ENCODE data around the gene AKAP13. TPM values are rescaled to one million over a fixed set of nuclear protein-coding genes. Genes with fewer than 3 reads are reported as not detected.

The AKAP13 gene
- polyA plus RNA-seq, 3 donors: 47.9 to 99.7 (median 92.6) TPM

GRCh38 chr15:85412956-85413854 is 32.8 kb downstream of the AKAP13 start:
- intact Hi-C loops (cut with micrococcal nuclease): loop anchor here (2.0 to 10.0 kb wide), 2 partner anchors 32 to 118 kb away; partner anchors contain the start of gene AKAP13 (in 1 of the 2)
- no peak overlapping the region for H3K4me3 Mint-ChIP-seq
- no peak for TF ChIP-seq CTCF (IDR thresholded peaks at IDR 0.05)

GRCh38 chr15:85414037-85414436 is 33.6 kb downstream of the AKAP13 start:
- H3K79me2 ChIP-seq (ENCODE audit: insufficient read depth, low read length): peaks cover 57% of the 10 kb centered on the region
- H3K27me3 ChIP-seq (ENCODE audit: control insufficient read depth in 2 of 2, insufficient read depth in 2 of 2, low read length in 2 of 2): no peaks in the 10 kb centered on the region
- intact Hi-C loops (cut with micrococcal nuclease): loop anchor here in 1 of 2 donors (10.0 kb wide), 1 partner anchor 119 kb away; no protein-coding TSS in a partner anchor
- DNase-seq: no peak
- H3K4me2 ChIP-seq (replicated peaks; ENCODE audit: extremely low read depth, low read length, poor library complexity, severe bottlenecking): no peak overlapping the region
- no peak for TF ChIP-seq CTCF (IDR thresholded peaks at IDR 0.05)
- no peaks in the 10 kb centered on the region for H3K36me3 ChIP-seq (replicated peaks in 1 of 2; ENCODE audit: control insufficient read depth in 1 of 2, insufficient read depth in 2 of 2, low read length in 2 of 2)
- H3K4me3 ChIP-seq (replicated peaks in 1 of 3; ENCODE audit: low read depth in 2 of 3, low read length in 3 of 3): no peak overlapping the region
- H3K27me3 Mint-ChIP-seq (ENCODE audit: low read depth in 3 of 3): no peaks in the 10 kb centered on the region
- peaks cover 7% of the 10 kb centered on the region for H4K20me1 ChIP-seq (ENCODE audit: insufficient read depth, low read length)
- no peak overlapping the region for H2AFZ ChIP-seq (ENCODE audit: insufficient read depth, low read depth, low read length, poor library complexity, severe bottlenecking)
- peaks cover 3 to 6% of the 10 kb centered on the region in 2 donors for H3K36me3 Mint-ChIP-seq
- no peak overlapping the region for H3K4me3 Mint-ChIP-seq
- peaks cover 25% of the 10 kb centered on the region for H3K4me1 Mint-ChIP-seq
- peak overlapping the region; percentile 1 to 84 (median 59) for H3K27ac Mint-ChIP-seq
- no peaks in the 10 kb centered on the region for H3K9me3 ChIP-seq (replicated peaks in 1 of 2; ENCODE audit: control insufficient read depth in 1 of 2, insufficient read depth in 1 of 2, low read length in 2 of 2)
- WGBS (ENCODE audit: insufficient coverage): no CpG with 5 or more reads among the region's 4 CpGs
- no peak overlapping the region for H3K9ac ChIP-seq (ENCODE audit: insufficient read depth, low read length, poor library complexity, severe bottlenecking)
- peaks cover 17 to 31% of the 10 kb centered on the region in 2 donors for H3K4me1 ChIP-seq (ENCODE audit: control insufficient read depth in 1 of 2, insufficient read depth in 2 of 2, low read length in 2 of 2)
- H3K27ac ChIP-seq (ENCODE audit: low read depth in 1 of 2, low read length in 2 of 2): peak overlapping the region in 1 of 2 donors; percentile 75
- no peaks in the 10 kb centered on the region for H3K9me3 Mint-ChIP-seq

More at GRCh38 chr15:85412956-85413854, 32.8 kb downstream of the AKAP13 start:
- Histone ChIP-seq H2AFZ (ENCODE audit: insufficient read depth, low read depth, low read length, poor library complexity, severe bottlenecking) (no peak overlapping the region), H3K4me2 (replicated peaks; ENCODE audit: extremely low read depth, low read length, poor library complexity, severe bottlenecking) (peak overlapping the region; percentile 10), H3K27me3 (ENCODE audit: control insufficient read depth in 2 of 2, insufficient read depth in 2 of 2, low read length in 2 of 2) (no peaks in the 10 kb centered on the region), H3K9me3 (replicated peaks in 1 of 2; ENCODE audit: control insufficient read depth in 1 of 2, insufficient read depth in 1 of 2, low read length in 2 of 2) (no peaks in the 10 kb centered on the region), H4K20me1 (ENCODE audit: insufficient read depth, low read length) (peaks cover 7% of the 10 kb centered on the region), H3K4me1 (ENCODE audit: control insufficient read depth in 1 of 2, insufficient read depth in 2 of 2, low read length in 2 of 2) (peaks cover 19 to 37% of the 10 kb centered on the region in 2 donors), H3K9ac (ENCODE audit: insufficient read depth, low read length, poor library complexity, severe bottlenecking) (no peak overlapping the region), H3K36me3 (replicated peaks in 1 of 2; ENCODE audit: control insufficient read depth in 1 of 2, insufficient read depth in 2 of 2, low read length in 2 of 2) (no peaks in the 10 kb centered on the region), H3K79me2 (ENCODE audit: insufficient read depth, low read length) (peaks cover 57% of the 10 kb centered on the region), H3K27ac (ENCODE audit: low read depth in 1 of 2, low read length in 2 of 2) (peak overlapping the region in 1 of 2 donors; percentile 75), H3K4me3 (replicated peaks in 1 of 3; ENCODE audit: low read depth in 2 of 3, low read length in 3 of 3) (no peak overlapping the region)
- no peaks in the 10 kb centered on the region for H3K27me3 Mint-ChIP-seq (ENCODE audit: low read depth in 3 of 3)
- peak overlapping the region; percentile 47 to 90 (median 82) for H3K27ac Mint-ChIP-seq
- peak; percentile 87 to 95 (median 91) for DNase-seq
- H3K4me1 Mint-ChIP-seq: peaks cover 31% of the 10 kb centered on the region
- 94% methylated on average over 7 of the region's 14 CpGs for WGBS (ENCODE audit: insufficient coverage)
- H3K36me3 Mint-ChIP-seq: peaks cover 3 to 6% of the 10 kb centered on the region in 2 donors
- H3K9me3 Mint-ChIP-seq: no peaks in the 10 kb centered on the region
